ENCODE results near the gene ARL5B. TPM values are rescaled to one million over a fixed set of nuclear protein-coding genes. Genes with fewer than 3 reads are reported as not detected.

Gene ARL5B
- total RNA-seq, 1 donor from 2014 or later, result 16.8 TPM

- DNase-seq (ENCODE audit: low spot score), result no peak
Measured at GRCh38 chr10:18699849-18700840, 40.9 kb downstream of the ARL5B start.

GRCh38 chr10:18703521-18703920, 44.3 kb downstream of the ARL5B start:
- no peak for DNase-seq (ENCODE audit: low spot score)

DNA sequence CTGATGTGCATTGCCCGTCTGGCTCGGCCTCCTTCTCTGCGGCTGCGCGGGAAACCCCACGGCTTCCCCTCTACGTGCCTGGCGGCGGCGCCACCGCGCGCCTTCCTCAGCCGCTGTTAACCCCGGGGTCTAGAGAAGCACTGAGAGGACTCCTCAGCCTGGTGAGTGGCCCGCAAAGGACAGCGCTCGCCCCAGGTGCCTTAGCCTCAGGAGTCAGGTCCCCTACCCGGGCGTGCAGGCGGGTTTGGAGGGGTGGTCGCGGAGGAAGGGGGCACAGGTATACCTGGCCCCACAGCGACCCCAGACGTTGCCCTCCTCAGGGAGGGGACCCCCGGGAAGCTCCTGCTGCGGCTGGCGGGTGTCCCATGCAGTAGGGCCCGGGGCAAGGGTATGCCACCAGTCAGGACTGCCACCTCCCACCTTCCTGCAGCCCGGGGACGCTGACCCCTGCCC, 51.0 kb downstream of the ARL5B start:
- DNase-seq (ENCODE audit: low spot score), result no peak

DNA sequence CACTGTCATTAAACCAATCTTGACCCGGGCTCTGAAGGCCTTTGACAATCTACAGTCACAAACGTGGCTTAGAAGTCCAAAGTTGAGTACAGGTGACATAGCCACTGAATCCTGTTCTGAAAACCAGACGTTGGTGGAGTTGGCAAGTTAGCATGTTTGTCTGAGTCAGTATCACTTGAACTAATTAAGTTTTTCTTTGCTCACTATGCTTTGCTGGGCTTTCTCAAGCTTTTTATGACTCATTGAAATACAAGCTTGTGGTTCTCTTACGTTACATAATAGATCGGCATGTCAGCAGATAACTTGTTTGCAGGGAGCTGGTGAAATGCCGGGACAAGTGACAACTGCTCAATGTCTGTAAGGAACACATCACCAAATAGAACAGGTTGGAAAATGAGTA, 53.8 kb downstream of the ARL5B start:
- no peak for DNase-seq (ENCODE audit: low spot score)

DNA sequence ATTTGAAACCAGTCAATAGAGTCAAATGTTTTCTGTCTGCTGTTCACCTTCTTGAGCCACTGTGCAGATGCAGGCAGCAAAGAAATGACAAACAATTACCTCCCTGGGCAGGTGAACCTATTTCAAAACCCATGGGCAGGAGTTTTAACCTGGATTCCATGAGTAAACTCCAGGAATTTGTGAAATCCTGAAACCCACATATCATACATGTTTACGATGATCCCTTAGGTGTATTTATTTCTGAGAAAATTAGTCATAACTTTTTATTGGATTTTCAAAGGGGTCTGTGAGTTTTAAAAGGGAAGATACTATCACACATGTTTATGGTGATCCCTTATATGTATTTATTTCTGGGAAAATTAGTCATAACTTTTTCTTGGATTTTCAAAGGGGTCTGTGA, 59.8 kb downstream of the ARL5B start:
- DNase-seq (ENCODE audit: low spot score), result no peak

GRCh38 chr10:18719811-18720210, 60.6 kb downstream of the ARL5B start:
- DNase-seq (ENCODE audit: low spot score), result no peak

- DNase-seq (ENCODE audit: low spot score), result no peak
Measured at GRCh38 chr10:18721067-18721466, 61.8 kb downstream of the ARL5B start.

DNA sequence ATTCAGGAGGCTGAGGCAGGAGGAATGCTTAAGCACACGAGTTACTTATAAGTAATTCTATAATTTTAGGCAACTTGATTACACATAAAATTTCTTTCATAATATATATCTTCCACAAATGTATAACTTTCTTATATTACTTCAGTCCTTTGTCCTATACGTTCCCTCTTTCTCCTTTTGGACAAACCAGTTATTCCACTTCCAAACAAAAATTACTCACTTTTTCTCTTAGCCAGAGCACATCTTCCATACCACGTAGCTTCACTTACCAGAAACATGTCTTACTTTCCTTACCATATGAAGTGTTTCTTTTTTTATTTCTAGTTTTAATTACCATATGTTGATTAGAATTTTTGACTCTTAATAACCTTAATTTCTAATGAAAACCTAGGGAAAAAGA, 64.6 kb downstream of the ARL5B start:
- DNase-seq (ENCODE audit: low spot score), result no peak

Other genes with a start within 250 kb of the ARL5B start
- gene NSUN6, start 7.8 kb upstream of the ARL5B start, total RNA-seq, result 8.9 TPM

Measured in mesenteric fat pad (tissue), 1 donor.